Right lobe of liver (tissue), 4 donors: ENCODE data around the gene AVL9.

Experiments
- POLR2A ChIP-seq: fragments of 450-650 bp; IDR thresholded peaks from one replicate; pipeline ENCODE4 v1.6.1; 2017; ENCODE audit warnings: antibody characterized with exemption, mild to moderate bottlenecking
- TF ChIP-seq, protein P1 (sequence below), 4 donors: fragments of 200-600 bp in 3 of 4; fragments of 450-650 bp in 1 of 4; IDR thresholded peaks; one replicate each; pipeline versions ENCODE4 v1.5.1 to v1.8.0; 2016 to 2022; ENCODE audit warnings: antibody characterized with exemption in 4 of 4, mild to moderate bottlenecking in 2 of 4
- donor health status: DM: no; HTN: no; CAD: no.
- donor health status: DM: no; HTN: no; CAD: no.
- donor health status: DM: no; HTN: yes; CAD: no.

- TF ChIP-seq POLR2A, result no peak
- TF ChIP-seq, protein P1, sequence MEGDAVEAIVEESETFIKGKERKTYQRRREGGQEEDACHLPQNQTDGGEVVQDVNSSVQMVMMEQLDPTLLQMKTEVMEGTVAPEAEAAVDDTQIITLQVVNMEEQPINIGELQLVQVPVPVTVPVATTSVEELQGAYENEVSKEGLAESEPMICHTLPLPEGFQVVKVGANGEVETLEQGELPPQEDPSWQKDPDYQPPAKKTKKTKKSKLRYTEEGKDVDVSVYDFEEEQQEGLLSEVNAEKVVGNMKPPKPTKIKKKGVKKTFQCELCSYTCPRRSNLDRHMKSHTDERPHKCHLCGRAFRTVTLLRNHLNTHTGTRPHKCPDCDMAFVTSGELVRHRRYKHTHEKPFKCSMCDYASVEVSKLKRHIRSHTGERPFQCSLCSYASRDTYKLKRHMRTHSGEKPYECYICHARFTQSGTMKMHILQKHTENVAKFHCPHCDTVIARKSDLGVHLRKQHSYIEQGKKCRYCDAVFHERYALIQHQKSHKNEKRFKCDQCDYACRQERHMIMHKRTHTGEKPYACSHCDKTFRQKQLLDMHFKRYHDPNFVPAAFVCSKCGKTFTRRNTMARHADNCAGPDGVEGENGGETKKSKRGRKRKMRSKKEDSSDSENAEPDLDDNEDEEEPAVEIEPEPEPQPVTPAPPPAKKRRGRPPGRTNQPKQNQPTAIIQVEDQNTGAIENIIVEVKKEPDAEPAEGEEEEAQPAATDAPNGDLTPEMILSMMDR (IDR thresholded peaks at IDR 0.05), result no peak
Observed at GRCh38 chr7:32605032-32605431, 109.7 kb downstream of the AVL9 start.
